Measurements from ENCODE around the gene SHISA5. TPM values are rescaled to one million over a fixed set of nuclear protein-coding genes. Genes with fewer than 3 reads are reported as not detected.
A peak's percentile ranks its signal among the peaks of the same experiment; 100 is the strongest.

The SHISA5 gene
- total RNA-seq, 4 donors from 2014 or later, result 78.4 to 145 (median 93.9) TPM

GRCh38 chr3:48467110-48467454 lies 36.9 kb downstream of the SHISA5 start:
- no peak for DNase-seq (ENCODE audit: low spot score in 2 of 2)
- Histone ChIP-seq H3K4me3 (peak overlapping the region in 3 of 4 donors; percentile 47 to 61 (median 59)), H3K27me3 (no peaks in the 10 kb centered on the region), H3K36me3 (peaks cover 0 to 60% (median 6%) of the 10 kb centered on the region in 3 donors), H3K9me3 (no peaks in the 10 kb centered on the region), H3K27ac (peak overlapping the region; percentile 98 to 99 (median 98)), H3K4me1 (peaks cover 2 to 68% (median 62%) of the 10 kb centered on the region in 4 donors)
- 62 to 74% methylated on average over 7 to 8 of the region's 9 CpGs for WGBS, 2 donors
- TF ChIP-seq POLR2A (IDR thresholded peaks at IDR 0.05), result no peak
- no peak for TF ChIP-seq EP300 (IDR thresholded peaks at IDR 0.05)
- no peak for TF ChIP-seq CTCF (IDR thresholded peaks at IDR 0.05)

GRCh38 chr3:48466386-48467109 lies 37.4 kb downstream of the SHISA5 start:
- Histone ChIP-seq H3K4me3 (peak overlapping the region; percentile 45 to 61 (median 53)), H3K9me3 (no peaks in the 10 kb centered on the region), H3K4me1 (peaks cover 2 to 62% (median 56%) of the 10 kb centered on the region in 4 donors), H3K27me3 (no peaks in the 10 kb centered on the region), H3K36me3 (peaks cover 0 to 64% (median 6%) of the 10 kb centered on the region in 3 donors), H3K27ac (peak overlapping the region; percentile 98 to 99 (median 98))
- no peak for DNase-seq (ENCODE audit: low spot score in 2 of 2)
- 28% methylated on average over 12 to 18 of the region's 19 CpGs for WGBS, 2 donors
- TF ChIP-seq CTCF (IDR thresholded peaks at IDR 0.05) (no peak), EP300 (IDR thresholded peaks at IDR 0.05) (no peak), POLR2A (IDR thresholded peaks at IDR 0.05) (no peak)

- peak overlapping the region; percentile 45 to 61 (median 53) for H3K4me3 ChIP-seq
- TF ChIP-seq POLR2A (IDR thresholded peaks at IDR 0.05) (peak; percentile 85 to 91), CTCF (IDR thresholded peaks at IDR 0.05) (peak in 4 of 5 experiments; percentile 60 to 97 (median 90)), EP300 (IDR thresholded peaks at IDR 0.05) (peak; percentile 60 to 94)
- H3K9me3 ChIP-seq, result no peaks in the 10 kb centered on the region
- H3K27ac ChIP-seq, result peak overlapping the region; percentile 98 to 99 (median 98)
- H3K36me3 ChIP-seq, result peaks cover 0 to 72% (median 6%) of the 10 kb centered on the region in 3 donors
- DNase-seq (ENCODE audit: low spot score in 2 of 2), result peak; percentile 97 to 99
- peaks cover 0 to 55% (median 48%) of the 10 kb centered on the region in 4 donors for H3K4me1 ChIP-seq
- no peaks in the 10 kb centered on the region for H3K27me3 ChIP-seq
- 0 to 3% methylated on average over 7 to 12 of the region's 21 CpGs for WGBS, 2 donors
Measured at GRCh38 chr3:48465531-48466378, 38.2 kb downstream of the SHISA5 start.

- no peak for DNase-seq (ENCODE audit: low spot score in 2 of 2)
- Histone ChIP-seq H3K27me3 (no peaks in the 10 kb centered on the region), H3K36me3 (peaks cover 0 to 74% (median 6%) of the 10 kb centered on the region in 3 donors), H3K4me3 (no peak overlapping the region), H3K27ac (peak overlapping the region; percentile 98 to 99 (median 98)), H3K4me1 (peaks cover 0 to 49% (median 43%) of the 10 kb centered on the region in 4 donors), H3K9me3 (no peaks in the 10 kb centered on the region)
- 0 to 21% methylated on average over 2 to 7 of the region's 7 CpGs for WGBS, 2 donors
- TF ChIP-seq POLR2A (IDR thresholded peaks at IDR 0.05) (no peak), CTCF (IDR thresholded peaks at IDR 0.05) (peak in 1 of 5 experiments; percentile 84), EP300 (IDR thresholded peaks at IDR 0.05) (no peak)
Measured at GRCh38 chr3:48465237-48465530, 38.8 kb downstream of the SHISA5 start.

All from tibial nerve (tissue), 4 donors.